H4 (cell line): ENCODE measurements around the gene ATXN1. TPM values are rescaled to one million over a fixed set of nuclear protein-coding genes. Genes with fewer than 3 reads are reported as not detected.
"Not testable (repeated sequence)": the region's sequence is repeated elsewhere in the genome, so short reads cannot be mapped to it uniquely, and the experiment has no call there.

Experiments
- DNase-seq: peaks from one replicate; pipeline ENCODE4 v3.0.0-alpha.2; 2015; ENCODE audit warnings: low spot score
- total RNA-seq: library from RNA; depleted of rRNA; stranded (reverse); fragments of >200 nt; shearing (Covaris generic); gene quantifications from 2 replicates; pipeline ENCODE4 v1.2.3, GENCODE V29; 2014

Gene ATXN1
- total RNA-seq, 1 experiment from 2014 or later, result 18.9 TPM

GRCh38 chr6:16570946-16571345, 190.3 kb downstream of the ATXN1 start:
- no peak for DNase-seq

DNA sequence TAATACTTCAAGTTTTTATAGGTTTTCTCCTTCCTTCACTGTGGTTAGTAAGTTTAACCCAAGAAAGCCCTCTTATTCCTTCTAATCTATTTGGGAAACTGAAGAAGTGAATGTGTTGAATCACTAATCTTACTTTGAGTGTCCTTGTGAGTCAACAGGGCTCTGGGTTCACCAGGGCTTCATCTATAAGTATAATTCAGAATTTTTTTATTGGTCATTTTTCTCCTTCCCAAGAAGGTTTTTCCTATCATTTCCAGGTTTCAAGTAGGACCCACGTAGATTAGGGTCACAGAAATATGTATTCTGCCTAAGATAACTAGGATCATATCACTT, 191.1 kb downstream of the ATXN1 start:
- no peak for DNase-seq

- no peak for DNase-seq
Observed at GRCh38 chr6:16568128-16568527, 193.1 kb downstream of the ATXN1 start.

- no peak for DNase-seq
Observed at GRCh38 chr6:16567071-16567470, 194.2 kb downstream of the ATXN1 start.

DNA sequence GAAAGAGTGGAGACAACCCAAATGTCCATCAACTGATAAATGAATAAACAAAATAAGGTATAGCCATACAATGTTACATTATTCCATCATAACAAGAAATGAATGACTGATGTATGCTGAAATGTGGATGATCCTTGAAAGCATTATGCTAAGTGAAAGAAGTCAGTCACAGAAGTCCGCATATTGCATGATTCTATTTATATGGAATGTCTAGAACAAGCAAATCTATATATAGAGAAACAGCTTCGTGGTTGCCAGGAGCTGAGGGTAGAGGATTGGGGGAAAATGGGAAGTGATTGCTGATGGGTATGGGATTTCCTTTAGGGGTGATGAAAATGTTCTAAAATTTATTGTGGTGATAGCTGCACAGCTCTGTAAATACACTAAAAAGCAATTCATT, 196.8 kb downstream of the ATXN1 start:
- DNase-seq, result no peak

DNA sequence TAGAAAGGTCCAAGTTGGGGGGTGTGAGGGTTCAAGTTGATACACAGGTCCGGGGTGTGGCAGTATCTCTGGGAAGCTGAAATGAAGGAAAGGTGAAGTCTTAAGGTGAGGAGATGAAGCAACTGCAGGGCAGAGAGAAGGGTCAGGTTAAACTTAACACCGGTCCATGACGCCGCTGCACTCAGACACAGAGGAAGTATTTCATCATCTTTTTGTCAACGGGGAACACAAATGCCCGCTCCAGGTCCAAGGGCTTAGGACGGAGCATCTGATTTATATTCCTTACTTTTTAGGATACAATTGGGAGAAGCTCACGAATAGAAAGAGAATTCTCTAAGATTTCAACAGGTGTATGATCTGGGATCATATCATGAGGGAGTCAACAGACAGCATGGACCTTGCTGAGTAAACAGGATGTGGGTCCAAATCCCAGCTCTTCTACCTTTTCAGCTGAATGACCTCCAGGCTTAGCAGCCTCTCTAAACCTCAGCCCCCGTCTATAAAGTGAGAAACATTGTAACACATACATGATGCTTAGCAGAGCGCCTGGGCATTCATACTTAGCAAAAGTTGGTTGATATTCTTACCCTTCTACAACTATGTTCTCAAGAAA, 197.5 kb downstream of the ATXN1 start:
- DNase-seq, result no peak

- no peak for DNase-seq
Observed at GRCh38 chr6:16562498-16562897, 198.8 kb downstream of the ATXN1 start.

GRCh38 chr6:16559071-16559470, 202.2 kb downstream of the ATXN1 start:
- no peak for DNase-seq

DNA sequence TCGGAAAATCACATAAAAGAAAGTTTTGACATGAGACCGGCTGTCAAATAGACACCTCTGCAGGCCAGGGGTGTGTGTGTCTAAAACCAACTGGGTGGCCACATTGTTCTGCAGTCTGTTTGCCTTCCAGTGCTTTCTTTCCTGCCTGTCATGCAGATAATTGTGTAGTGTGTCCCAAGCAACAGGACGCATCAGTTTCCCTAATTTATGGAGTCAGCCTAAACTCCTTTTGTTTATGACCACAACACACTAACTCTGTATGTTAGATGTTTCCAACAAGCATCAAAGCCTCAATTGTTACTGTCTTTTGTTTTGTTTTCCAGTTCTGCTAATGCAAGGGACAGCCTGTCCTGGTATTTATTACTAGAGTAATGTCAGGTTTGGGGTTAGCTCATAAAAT, 205.7 kb downstream of the ATXN1 start:
- no peak for DNase-seq

- DNase-seq, result no peak
Observed at GRCh38 chr6:16553531-16553930, 207.7 kb downstream of the ATXN1 start.

- no peak for DNase-seq
Observed at GRCh38 chr6:16551466-16551865, 209.8 kb downstream of the ATXN1 start.

DNA sequence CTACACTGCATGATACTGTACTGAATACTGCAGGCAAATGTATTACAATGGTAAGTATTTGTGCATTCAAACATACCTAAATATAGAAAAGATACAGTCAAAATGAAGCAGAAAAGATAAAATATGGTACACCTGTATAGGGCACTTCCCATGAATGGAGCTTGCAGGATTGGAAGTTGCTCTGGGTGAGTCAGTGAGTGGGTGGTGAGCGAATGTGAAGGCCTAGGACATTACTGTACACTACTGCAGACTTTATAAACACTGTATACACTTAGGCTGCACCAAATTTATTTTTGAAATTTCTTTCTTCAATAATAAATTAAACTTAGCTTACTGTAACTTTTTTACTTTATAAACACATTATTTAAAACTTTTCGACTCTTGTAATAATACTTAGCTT, 213.1 kb downstream of the ATXN1 start:
- no peak for DNase-seq

DNA sequence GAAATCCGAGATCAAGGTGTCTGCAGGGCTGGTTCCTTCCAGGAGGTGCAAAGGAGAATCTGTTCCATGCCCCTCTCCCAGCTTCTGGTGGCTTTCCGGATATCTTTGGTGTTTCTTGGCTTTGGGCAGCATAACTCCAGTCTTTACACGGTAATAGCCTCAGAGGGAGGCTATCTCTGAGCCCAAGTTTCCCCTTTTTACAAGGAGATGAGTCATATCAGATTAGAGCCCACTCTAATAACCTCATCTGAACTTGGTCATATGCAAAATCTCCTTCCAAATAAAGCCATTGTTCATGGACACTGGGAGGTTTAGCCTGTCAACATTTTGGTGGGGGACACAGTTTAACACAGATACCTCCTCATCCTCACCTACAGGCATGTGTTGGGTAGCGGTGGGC, 213.7 kb downstream of the ATXN1 start:
- DNase-seq, result no peak

DNA sequence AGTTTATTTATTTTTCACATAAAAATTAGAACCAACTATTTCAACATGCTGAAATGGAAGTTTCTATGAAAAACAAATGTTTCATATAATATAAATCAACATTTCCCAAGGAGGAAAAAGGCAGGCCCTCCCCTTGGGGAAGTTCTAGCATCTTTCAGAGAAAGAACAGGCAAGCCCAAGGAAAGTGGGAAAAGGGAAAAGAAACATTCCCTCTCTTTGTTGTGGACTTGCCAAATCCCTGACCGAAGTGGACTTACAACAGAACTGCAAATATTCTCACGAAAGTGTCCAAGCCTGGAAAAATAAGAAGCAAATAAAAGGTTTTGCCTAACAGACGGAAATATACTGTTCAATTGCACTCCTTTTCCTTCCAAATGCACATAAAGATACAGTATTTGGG, 214.4 kb downstream of the ATXN1 start:
- no peak for DNase-seq

DNA sequence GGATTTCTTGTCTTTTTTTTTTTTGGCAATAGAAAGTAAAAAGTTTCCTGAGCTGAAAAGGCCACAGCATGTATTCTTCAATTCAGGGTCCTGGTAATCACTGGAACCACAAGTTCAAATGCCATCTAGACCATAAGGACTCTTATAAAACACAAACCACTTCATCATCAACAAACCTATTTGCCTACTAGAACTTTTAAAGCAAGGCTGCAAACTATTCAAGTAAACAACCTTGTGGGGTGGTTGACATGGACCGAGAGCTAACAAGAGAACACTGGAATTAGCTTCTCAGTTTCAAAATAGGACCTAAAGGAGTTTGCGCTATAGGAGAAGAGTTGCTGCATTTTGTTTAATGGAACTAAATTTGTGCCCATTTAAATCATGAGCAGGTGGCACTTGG, 215.9 kb downstream of the ATXN1 start:
- DNase-seq, result no peak

- DNase-seq, result no peak
Observed at GRCh38 chr6:16544521-16544920, 216.7 kb downstream of the ATXN1 start.

GRCh38 chr6:16544006-16544405, 217.3 kb downstream of the ATXN1 start:
- DNase-seq, result no peak

DNA sequence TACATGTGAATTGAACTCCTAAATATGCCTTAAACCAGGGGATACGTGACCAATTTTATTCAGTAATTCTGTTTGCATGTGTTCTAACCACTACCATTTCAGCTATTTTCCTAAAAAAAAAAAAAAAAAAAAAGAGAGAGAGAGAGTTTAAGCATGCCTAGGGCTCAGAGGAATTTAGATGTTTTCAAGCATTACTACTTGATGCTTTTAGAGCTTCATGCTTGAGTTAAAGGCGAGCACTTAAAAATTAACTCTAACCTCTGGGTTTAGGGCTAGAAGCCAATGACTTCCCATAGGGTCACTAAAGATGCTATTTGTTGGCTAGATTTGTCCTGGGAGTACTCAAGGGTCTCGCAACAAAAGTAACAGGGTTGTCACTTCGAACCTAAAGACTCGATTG, 217.7 kb downstream of the ATXN1 start:
- DNase-seq, result no peak

GRCh38 chr6:16542070-16542469, 219.2 kb downstream of the ATXN1 start:
- DNase-seq, result no peak

- no peak for DNase-seq
Observed at GRCh38 chr6:16540804-16541752, 220.2 kb downstream of the ATXN1 start.

GRCh38 chr6:16540383-16540782, 220.9 kb downstream of the ATXN1 start:
- not testable (repeated sequence) for DNase-seq

DNA sequence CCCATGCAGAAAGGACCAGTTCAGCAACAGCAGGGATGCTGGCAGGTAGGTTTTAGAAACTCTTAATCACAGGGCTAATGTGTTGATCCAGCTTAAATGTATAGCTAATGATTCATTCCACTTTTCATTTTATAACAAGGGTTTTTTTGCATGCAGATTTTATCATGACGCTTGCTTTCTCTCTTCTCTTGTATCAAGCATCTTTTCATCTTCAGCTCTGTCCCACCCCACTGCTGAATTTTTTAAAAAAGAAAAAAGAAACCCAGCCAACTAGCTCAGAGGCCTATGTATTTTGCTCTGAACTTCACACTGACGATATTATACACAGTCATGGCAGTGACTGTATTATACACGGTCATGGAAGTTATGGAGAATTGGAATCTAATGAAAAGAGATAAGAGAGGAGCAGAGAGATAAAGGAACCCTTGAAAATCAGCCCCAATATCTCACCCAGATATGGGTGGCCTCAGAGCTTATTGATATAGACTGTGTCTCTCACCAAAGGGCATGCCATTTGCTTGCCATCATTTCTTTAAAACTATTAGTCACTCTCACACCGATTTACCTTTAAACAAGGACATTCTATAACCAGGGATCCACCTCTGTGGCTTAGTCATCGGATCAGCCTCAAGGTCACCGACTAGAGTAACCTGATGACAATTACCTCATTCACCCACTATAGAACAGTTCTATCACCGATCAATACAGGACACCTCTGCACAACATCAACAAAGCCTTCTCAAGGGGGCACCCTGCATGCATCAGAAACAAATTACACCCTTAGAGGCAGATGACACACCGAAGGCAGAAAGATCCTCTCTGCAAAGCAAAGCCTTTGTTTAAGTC, 222.0 kb downstream of the ATXN1 start:
- no peak for DNase-seq

DNA sequence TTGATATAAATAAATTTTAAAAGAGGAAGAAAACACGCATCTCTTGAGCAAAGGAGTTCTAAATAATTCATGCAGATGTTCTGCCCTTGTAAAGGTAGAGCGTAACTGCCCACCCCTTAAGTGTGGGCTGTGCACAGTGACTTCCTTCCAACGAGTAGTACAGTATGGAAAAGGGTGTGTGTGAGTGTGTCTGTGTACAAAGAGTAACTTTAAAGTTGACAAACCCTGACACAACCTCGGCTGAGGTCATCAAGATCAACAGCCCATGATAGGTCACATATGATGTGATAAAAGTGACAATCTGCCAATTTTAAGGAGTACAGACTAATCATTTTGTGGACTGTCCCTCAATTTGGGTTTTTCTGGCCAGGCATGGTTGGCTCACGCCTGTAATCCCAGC, 225.7 kb downstream of the ATXN1 start:
- no peak for DNase-seq
